VCaP (cell line): ENCODE data around the gene GALNT9.
A peak's percentile ranks its signal among the peaks of the same experiment; 100 is the strongest.
"Not testable (repeated sequence)": the region's sequence is repeated elsewhere in the genome, so short reads cannot be mapped to it uniquely, and the experiment has no call there.

Experiments
- H3K27ac ChIP-seq: fragments of 450-650 bp; 2 replicates; pipeline ENCODE4 v1.5.1; 2017
- CTCF ChIP-seq: fragments of 450-650 bp; conservative IDR thresholded peaks from 2 replicates; pipeline ENCODE4 v1.5.1; 2017; ENCODE audit warnings: mild to moderate bottlenecking, moderate library complexity

The GALNT9 gene

GRCh38 chr12:132329036-132329719 is at the start of gene GALNT9:
Gene GALNT9, minus strand, starts transcription at chr12:132329589. Its CDS starts 386 bp downstream, at chr12:132329203.
- H3K27ac ChIP-seq: peak within 1 kb of the TSS; percentile 43; the same call in 1 of the 2 replicates
- no peak for TF ChIP-seq CTCF

GRCh38 chr12:132379057-132379456 is 49.7 kb upstream of the GALNT9 start:
- H3K27ac ChIP-seq: not testable (repeated sequence)

- no peak for TF ChIP-seq CTCF
- H3K27ac ChIP-seq: no peak overlapping the region
These were observed 47.8 kb upstream of the GALNT9 start for GRCh38 chr12:132377147-132377546.

- no peak for TF ChIP-seq CTCF
These were observed 47.1 kb upstream of the GALNT9 start for GRCh38 chr12:132376464-132376830.

GRCh38 chr12:132375747-132376463 is 46.5 kb upstream of the GALNT9 start:
- TF ChIP-seq CTCF: no peak

More at GRCh38 chr12:132376464-132376830, 47.1 kb upstream of the GALNT9 start:
- H3K27ac ChIP-seq: no peak overlapping the region

GRCh38 chr12:132374612-132375445 is 45.4 kb upstream of the GALNT9 start:
- no peak overlapping the region for H3K27ac ChIP-seq
- no peak for TF ChIP-seq CTCF

More at GRCh38 chr12:132375747-132376463, 46.5 kb upstream of the GALNT9 start:
- H3K27ac ChIP-seq: no peak overlapping the region

- no peak for TF ChIP-seq CTCF
- no peak overlapping the region for H3K27ac ChIP-seq
These were observed 44.7 kb upstream of the GALNT9 start for GRCh38 chr12:132373901-132374611.
